Lower leg skin (tissue), 3 donors: ENCODE results near the gene SLC38A11.

ENCODE experiments used
- POLR2A ChIP-seq, 2 donors: fragments of 450-650 bp; IDR thresholded peaks; one replicate each; pipeline ENCODE4 v1.6.1; 2016 to 2017; ENCODE audit warnings: antibody characterized with exemption in 2 of 2, mild to moderate bottlenecking in 1 of 2, moderate library complexity in 1 of 2
- TF ChIP-seq, protein P1 (sequence below), 3 donors: fragments of 450-650 bp; IDR thresholded peaks; one replicate each; pipeline ENCODE4 v1.5.1; 2016; ENCODE audit warnings: antibody characterized with exemption in 3 of 3, mild to moderate bottlenecking in 3 of 3, moderate library complexity in 2 of 3

DNA sequence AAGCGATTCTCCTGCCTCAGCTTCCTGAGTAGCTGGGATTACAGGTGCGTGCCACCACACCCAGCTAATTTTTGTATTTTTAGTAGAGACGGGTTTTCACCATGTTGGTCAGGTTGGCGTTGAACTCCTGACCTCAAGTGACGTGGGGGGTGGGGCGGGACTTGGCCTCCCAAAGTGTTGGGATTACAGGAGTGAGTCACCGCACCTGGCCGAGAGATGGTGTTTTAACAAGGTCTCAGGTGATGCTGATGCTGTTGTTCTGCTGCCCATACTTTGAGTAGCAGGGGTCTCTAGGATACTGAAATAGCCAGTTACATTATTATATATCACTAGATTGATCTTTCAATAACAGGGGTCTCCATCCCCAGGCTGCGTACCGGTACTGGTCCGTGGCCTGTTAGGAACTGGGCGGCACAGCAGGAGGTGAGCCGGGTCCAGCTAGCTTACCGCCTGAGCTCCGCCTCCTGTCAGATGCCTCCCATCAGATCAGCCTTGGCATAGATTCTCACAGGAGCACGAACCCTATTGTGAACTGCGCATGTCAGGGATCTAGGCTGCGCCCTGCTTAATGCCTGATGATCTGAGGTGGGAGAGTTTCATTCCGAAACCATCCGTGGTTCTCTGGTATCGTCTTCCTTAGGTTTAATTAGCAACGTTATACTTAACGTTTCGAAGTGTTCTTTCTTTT lies 48.3 kb upstream of the SLC38A11 start:
- TF ChIP-seq, protein P1, sequence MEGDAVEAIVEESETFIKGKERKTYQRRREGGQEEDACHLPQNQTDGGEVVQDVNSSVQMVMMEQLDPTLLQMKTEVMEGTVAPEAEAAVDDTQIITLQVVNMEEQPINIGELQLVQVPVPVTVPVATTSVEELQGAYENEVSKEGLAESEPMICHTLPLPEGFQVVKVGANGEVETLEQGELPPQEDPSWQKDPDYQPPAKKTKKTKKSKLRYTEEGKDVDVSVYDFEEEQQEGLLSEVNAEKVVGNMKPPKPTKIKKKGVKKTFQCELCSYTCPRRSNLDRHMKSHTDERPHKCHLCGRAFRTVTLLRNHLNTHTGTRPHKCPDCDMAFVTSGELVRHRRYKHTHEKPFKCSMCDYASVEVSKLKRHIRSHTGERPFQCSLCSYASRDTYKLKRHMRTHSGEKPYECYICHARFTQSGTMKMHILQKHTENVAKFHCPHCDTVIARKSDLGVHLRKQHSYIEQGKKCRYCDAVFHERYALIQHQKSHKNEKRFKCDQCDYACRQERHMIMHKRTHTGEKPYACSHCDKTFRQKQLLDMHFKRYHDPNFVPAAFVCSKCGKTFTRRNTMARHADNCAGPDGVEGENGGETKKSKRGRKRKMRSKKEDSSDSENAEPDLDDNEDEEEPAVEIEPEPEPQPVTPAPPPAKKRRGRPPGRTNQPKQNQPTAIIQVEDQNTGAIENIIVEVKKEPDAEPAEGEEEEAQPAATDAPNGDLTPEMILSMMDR (IDR thresholded peaks at IDR 0.05): no peak
- TF ChIP-seq POLR2A (IDR thresholded peaks at IDR 0.05): no peak
